OCI-LY3 (cell line): ENCODE measurements around the gene FUOM.

Experiments
- H2AFZ ChIP-seq: fragments of 200-600, 300-600 bp; shearing (Covaris generic); 2 replicates; pipeline ENCODE4 v1.6.0; 2014; ENCODE audit warnings: antibody characterized with exemption, low read depth, low read length
- H3K27ac ChIP-seq: fragments of 200-600, 300-600 bp; sonication (generic); 2 replicates; pipeline ENCODE4 v1.5.1; 2014; ENCODE audit warnings: mild to moderate bottlenecking, low read length, moderate library complexity, mixed read lengths
- H3K27me3 ChIP-seq: fragments of 200-600, 300-600 bp; sonication (generic); 2 replicates; pipeline ENCODE4 v1.6.1; 2014; ENCODE audit warnings: low read depth, low read length, mixed read lengths
- H3K36me3 ChIP-seq: fragments of 200-600, 300-600 bp; sonication (generic); replicated peaks from 2 replicates; pipeline ENCODE3; 2014; ENCODE audit warnings: low read depth, low read length, mixed read lengths
- H3K4me1 ChIP-seq: fragments of 300-600, 200-600 bp; sonication (generic); 2 replicates; pipeline ENCODE4 v1.6.1; 2014; ENCODE audit warnings: low read length, mixed read lengths
- H3K4me2 ChIP-seq: fragments of 200-600, 300-600 bp; sonication (generic); 2 replicates; pipeline ENCODE4 v1.6.1; 2014; ENCODE audit warnings: low read length, mixed read lengths
- H3K4me3 ChIP-seq: fragments of 300-600, 200-600 bp; sonication (generic); 2 replicates; pipeline ENCODE4 v1.5.1; 2014; ENCODE audit warnings: antibody characterized with exemption, mild to moderate bottlenecking, low read length, moderate library complexity
- H3K79me2 ChIP-seq: fragments of 300-600, 200-600 bp; shearing (Covaris generic); 2 replicates; pipeline ENCODE4 v1.6.1; 2014; ENCODE audit warnings: mild to moderate bottlenecking, low read length, mixed read lengths
- H3K9ac ChIP-seq: fragments of 300-600, 200-600 bp; shearing (Covaris generic); 2 replicates; pipeline ENCODE4 v1.6.0; 2014; ENCODE audit warnings: mild to moderate bottlenecking, low read length, moderate library complexity
- H3K9me3 ChIP-seq: fragments of 200-600, 300-600 bp; shearing (Covaris generic); 2 replicates; pipeline ENCODE4 v1.6.1; 2014; ENCODE audit warnings: low read length, mixed read lengths; ENCODE audit not compliant: insufficient read depth
- H4K20me1 ChIP-seq: fragments of 200-600, 300-600 bp; sonication (generic); 2 replicates; pipeline ENCODE4 v1.6.1; 2016; ENCODE audit warnings: low read length, mixed read lengths; ENCODE audit not compliant: insufficient read depth
- EZH2phosphoT487 ChIP-seq: fragments of 200-600 bp; shearing (Covaris generic); IDR thresholded peaks from 2 replicates; pipeline ENCODE4 v1.6.1; 2018; ENCODE audit warnings: antibody characterized with exemption, mixed run types, low read depth
- TF ChIP-seq, protein P1 (sequence below): fragments of 200-600, 300-600 bp; sonication (generic); IDR thresholded peaks from 2 replicates; pipeline ENCODE4 v1.5.1; 2014; ENCODE audit warnings: antibody characterized with exemption, low read length, low read depth

Gene FUOM

GRCh38 chr10:133362846-133363245 lies 5.0 kb upstream of the FUOM start:
- Histone ChIP-seq H3K9ac (no peak overlapping the region), H3K27ac (no peak overlapping the region), H3K79me2 (no peaks in the 10 kb centered on the region), H4K20me1 (no peaks in the 10 kb centered on the region), H3K4me1 (no peaks in the 10 kb centered on the region), H3K4me2 (no peak overlapping the region), H3K27me3 (no peaks in the 10 kb centered on the region), H2AFZ (no peak overlapping the region), H3K36me3 (no peaks in the 10 kb centered on the region), H3K9me3 (no peaks in the 10 kb centered on the region), H3K4me3 (no peak overlapping the region)
- TF ChIP-seq EZH2phosphoT487: no peak
- TF ChIP-seq, protein P1, sequence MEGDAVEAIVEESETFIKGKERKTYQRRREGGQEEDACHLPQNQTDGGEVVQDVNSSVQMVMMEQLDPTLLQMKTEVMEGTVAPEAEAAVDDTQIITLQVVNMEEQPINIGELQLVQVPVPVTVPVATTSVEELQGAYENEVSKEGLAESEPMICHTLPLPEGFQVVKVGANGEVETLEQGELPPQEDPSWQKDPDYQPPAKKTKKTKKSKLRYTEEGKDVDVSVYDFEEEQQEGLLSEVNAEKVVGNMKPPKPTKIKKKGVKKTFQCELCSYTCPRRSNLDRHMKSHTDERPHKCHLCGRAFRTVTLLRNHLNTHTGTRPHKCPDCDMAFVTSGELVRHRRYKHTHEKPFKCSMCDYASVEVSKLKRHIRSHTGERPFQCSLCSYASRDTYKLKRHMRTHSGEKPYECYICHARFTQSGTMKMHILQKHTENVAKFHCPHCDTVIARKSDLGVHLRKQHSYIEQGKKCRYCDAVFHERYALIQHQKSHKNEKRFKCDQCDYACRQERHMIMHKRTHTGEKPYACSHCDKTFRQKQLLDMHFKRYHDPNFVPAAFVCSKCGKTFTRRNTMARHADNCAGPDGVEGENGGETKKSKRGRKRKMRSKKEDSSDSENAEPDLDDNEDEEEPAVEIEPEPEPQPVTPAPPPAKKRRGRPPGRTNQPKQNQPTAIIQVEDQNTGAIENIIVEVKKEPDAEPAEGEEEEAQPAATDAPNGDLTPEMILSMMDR: no peak

- H4K20me1 ChIP-seq: no peaks in the 10 kb centered on the region
- H3K27ac ChIP-seq: no peak overlapping the region
- H3K36me3 ChIP-seq: no peaks in the 10 kb centered on the region
- H3K9ac ChIP-seq: no peak overlapping the region
- no peak overlapping the region for H2AFZ ChIP-seq
- H3K4me1 ChIP-seq: no peaks in the 10 kb centered on the region
- TF ChIP-seq, protein P1: no peak
- TF ChIP-seq EZH2phosphoT487: no peak
- H3K79me2 ChIP-seq: no peaks in the 10 kb centered on the region
- no peak overlapping the region for H3K4me2 ChIP-seq
- no peak overlapping the region for H3K4me3 ChIP-seq
- no peaks in the 10 kb centered on the region for H3K27me3 ChIP-seq
- no peaks in the 10 kb centered on the region for H3K9me3 ChIP-seq
Observed at GRCh38 chr10:133361773-133362441, 4.1 kb upstream of the FUOM start.

DNA sequence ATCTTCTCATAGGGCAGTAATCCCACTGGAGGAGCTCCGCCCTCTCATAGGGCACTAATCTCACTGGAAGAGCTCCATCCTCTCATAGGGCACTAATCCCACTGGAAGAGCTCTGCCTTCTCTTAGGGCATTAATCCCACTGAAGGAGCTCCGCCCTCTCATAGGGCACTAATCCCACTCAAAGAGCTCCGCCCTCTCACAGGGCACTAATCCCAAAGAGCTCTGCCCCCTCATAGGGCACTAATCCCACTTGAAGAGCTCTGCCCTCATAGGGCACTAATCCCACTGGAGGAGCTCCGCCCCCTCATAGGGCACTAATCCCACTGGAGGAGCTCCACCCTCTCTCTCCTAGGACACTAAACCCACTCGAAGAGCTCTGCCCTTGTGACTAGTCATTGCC lies 3.4 kb upstream of the FUOM start:
- Histone ChIP-seq H3K27me3 (no peaks in the 10 kb centered on the region), H3K9ac (no peak overlapping the region), H3K4me2 (no peak overlapping the region), H3K36me3 (peaks cover under 1% of the 10 kb centered on the region), H3K4me1 (peaks cover 5% of the 10 kb centered on the region; the same call in 1 of the 2 replicates), H3K27ac (no peak overlapping the region), H3K9me3 (no peaks in the 10 kb centered on the region), H4K20me1 (no peaks in the 10 kb centered on the region), H2AFZ (no peak overlapping the region), H3K4me3 (no peak overlapping the region), H3K79me2 (peaks cover 6% of the 10 kb centered on the region)
- TF ChIP-seq, protein P1: no peak
- TF ChIP-seq EZH2phosphoT487: no peak

GRCh38 chr10:133359972-133360610 lies 2.3 kb upstream of the FUOM start:
- H3K4me2 ChIP-seq: no peak overlapping the region
- TF ChIP-seq, protein P1: no peak
- no peak for TF ChIP-seq EZH2phosphoT487

More at GRCh38 chr10:133359972-133360610, 2.3 kb upstream of the FUOM start:
- no peaks in the 10 kb centered on the region for H3K27me3 ChIP-seq
- no peak overlapping the region for H3K4me3 ChIP-seq
- no peaks in the 10 kb centered on the region for H3K9me3 ChIP-seq
- peaks cover 8% of the 10 kb centered on the region; the same call in 1 of the 2 replicates for H3K4me1 ChIP-seq
- H3K9ac ChIP-seq: no peak overlapping the region
- H3K27ac ChIP-seq: no peak overlapping the region
- H3K36me3 ChIP-seq: peaks cover 5% of the 10 kb centered on the region
- no peaks in the 10 kb centered on the region for H4K20me1 ChIP-seq
- no peak overlapping the region for H2AFZ ChIP-seq
- peaks cover 9% of the 10 kb centered on the region for H3K79me2 ChIP-seq
